Stimulated activated CD4-positive, alpha-beta T cell treated with anti-CD3 and anti-CD28 coated beads, Interleukin-12 subunit alpha, Interleukin-12 subunit beta, amount 100 ng/mL, for 4 hours (primary cell): ENCODE results near the gene PRKCE.

Experiments
- DNase-seq: peaks from one replicate; pipeline ENCODE4 v3.0.0-alpha.2; 2020

PRKCE gene

GRCh38 chr2:45786836-45787357 lies 135.4 kb downstream of the PRKCE start:
- no peak for DNase-seq

DNA sequence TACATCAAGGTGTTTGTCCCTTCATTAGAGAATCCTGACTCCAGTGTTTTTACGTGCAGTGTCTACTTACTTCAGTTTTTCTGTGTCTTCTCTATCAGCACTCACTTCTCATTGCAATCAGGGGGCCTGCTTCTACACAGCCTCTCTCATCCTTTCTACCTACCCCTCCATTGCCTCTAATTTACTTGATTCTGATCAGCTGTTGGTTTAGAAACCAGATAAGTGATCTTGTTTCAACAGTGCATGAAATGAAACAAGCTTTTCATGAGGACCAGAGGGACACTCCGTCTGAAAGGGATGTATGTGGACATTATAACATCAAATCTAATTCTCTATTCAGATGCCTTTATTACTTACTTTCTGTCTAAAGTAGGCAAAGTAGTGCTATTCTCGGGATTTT lies 136.9 kb downstream of the PRKCE start:
- no peak for DNase-seq

DNA sequence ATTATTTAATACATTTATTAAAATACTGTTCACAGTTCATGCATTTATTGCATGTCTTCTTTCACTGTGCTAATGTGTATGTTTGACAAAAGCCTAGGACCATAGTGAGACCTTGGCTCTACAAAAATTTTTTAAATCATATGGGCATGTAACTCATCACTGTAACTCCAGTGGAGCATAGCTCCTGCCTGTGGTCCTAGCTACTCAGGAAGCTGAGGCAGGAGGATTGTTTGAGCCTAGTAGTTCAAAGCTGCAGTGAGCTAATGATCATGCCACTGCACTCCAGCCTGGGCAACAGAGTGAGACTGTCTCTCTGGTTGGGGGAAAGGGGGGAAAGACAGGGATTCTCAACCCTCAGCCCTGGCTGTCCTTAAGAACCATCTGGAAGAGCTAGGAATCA lies 137.8 kb downstream of the PRKCE start:
- DNase-seq, result no peak

- no peak for DNase-seq
Observed at GRCh38 chr2:45789961-45790723, 138.7 kb downstream of the PRKCE start.

- DNase-seq, result no peak
Observed at GRCh38 chr2:45793305-45793962, 142.0 kb downstream of the PRKCE start.

DNA sequence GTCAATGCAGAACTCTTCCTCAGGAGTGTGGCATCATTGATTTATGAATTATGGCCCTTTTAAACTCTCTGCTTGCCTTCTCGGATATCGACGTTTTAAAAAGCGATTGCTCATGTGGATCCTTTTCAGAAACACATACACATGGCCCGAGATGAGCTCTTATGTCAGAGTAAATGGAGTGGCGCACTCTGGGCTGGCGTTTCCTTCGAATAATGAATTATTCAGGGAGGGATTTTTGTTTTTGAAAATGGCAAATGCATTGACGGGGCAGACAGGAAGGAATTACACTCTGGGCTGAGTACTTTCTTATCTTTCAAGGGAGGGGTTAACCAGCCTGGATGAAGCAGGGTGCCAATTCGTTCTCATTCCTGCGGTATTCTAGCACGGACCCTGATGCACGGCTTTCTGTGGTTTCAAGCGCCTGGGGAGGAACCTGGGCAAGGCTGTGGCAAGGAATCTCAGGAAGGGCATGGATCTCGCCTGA lies 142.7 kb downstream of the PRKCE start:
- no peak for DNase-seq

- no peak for DNase-seq
Observed at GRCh38 chr2:45796500-45796899, 145.0 kb downstream of the PRKCE start.

DNA sequence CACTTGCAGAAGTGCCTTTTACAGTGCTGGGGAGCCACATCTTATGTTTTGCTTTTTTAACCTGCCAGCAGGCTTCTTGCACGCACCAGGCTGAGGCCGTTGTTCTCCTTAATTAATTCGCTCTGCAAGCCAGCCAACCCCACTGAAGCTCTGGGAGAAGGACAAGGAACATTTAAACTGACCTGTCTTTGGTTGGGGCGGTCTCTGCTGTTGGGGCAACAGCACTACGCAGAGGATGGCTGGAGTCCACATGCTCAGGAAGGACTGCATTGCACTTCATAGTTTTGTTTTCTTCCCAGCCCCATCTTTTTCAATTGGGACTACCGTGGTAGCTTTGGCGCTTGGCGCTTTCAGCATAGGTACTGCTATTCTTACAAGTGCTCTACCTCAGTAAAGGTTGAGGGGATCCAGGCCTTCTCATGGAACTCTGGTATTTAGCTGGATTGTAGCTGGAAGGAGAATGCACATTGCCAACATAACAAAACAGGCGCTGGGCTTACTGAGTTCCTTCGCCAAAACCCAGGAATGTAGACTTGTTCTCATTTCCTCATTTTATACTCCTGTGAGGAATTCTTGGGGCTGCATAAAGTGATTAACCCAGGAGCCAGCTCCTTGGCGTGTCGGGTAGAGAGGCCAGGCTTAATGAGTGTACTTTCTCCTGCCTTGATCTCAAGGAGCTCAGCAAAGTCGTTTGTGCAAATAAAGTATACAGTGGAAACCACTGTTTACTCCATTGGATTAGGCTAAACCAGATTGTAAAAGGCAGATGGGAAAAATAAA lies 146.2 kb downstream of the PRKCE start:
- DNase-seq, result no peak

DNA sequence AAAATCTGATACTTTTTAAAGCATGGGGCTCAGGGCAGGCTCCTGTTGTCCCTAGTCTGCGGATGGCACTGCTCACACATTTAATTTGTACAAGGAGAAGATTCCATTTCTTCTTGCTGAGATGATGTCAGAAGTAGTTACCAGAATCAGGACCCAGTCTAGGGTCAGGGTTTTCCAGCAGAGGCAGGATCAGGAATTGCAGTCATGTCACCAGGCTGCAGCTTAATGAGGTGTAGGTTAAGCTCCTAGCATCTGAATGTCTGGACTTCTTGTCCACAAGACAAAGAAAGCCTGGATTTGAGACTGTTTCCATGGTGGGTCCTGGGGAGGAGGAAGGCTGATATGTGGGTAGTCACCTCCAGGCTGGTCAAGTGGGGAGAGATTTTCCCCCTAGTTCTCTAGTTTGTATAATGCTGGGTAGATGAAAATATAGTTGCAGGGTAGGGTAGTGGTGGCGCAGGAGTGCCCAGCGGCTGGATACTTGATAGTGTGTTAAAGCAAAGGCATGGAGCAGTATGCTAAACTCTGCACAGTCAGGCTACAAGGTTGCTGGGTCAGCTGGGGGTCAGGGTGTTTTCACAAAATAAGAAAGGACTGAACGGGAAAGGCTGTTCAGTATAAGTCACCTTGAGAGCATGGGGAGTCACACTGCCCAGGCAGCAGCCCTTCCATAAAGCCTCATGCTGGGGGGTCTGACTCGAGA lies 148.4 kb downstream of the PRKCE start:
- DNase-seq, result no peak

DNA sequence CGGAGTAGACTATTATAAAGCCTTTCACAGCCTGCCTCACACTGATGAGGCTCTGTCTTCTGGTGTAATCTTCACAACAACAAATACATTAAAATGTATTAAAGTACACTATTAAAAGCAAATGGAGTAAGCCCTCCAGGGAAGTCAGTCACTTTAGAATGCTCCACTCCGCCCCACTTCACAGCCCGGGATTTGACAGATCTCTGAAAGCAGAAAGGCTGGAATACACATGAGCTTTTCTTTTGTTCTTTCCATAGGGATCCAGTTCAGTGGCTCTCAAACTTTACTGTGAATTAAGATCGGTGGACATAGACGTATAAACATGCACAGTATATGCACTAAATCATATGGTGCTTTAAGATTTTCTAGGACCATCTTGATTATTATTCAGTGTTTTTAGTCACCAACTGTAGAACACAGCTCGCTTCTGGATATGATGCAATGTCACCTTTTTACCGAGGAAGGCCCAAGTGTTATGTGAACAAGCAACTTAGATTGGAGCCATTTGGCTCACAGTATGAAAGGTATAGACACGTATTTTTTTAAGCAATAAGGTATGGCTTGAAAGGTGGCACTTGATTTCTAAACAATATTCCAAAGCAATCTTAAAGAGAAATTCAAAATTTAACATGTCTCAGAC lies 151.1 kb downstream of the PRKCE start:
- no peak for DNase-seq

DNA sequence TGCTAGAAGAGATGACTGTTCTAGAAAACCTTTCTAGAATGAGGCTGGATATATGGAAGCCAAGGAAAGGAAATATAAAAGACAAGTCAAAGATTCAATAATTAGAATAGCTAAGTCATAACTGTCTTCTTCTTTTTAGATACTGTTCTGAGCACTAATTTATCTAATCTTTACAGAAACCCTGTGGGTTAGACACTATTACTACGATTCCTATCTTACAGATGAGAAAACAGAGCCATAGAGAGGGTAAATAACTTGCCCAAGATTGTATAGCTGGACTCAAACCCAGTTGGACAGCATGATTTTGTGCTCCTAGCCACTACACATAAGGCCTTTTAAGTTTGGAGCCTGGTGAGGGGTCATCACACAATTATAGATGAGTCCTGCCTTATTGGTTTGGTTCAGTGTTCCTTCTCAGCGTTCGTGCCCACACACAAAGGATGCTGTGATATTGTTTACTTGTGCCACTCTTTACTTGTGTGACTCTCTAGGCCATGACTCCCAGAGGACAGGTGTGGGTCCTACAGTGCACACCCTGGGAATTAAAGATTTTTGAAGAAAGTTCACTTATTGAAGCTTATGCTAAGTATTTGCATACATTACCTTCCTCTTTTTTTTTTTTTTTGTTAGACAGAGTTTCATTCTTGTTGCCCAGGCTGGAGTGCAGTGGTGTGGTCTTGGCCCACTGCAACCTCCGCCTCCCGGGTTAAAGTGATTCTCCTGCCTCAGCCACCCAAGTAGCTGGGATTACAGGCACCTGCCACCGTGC lies 153.7 kb downstream of the PRKCE start:
- DNase-seq, result no peak

- no peak for DNase-seq
Observed at GRCh38 chr2:45806563-45807358, 155.3 kb downstream of the PRKCE start.

GRCh38 chr2:45808294-45808800 lies 156.9 kb downstream of the PRKCE start:
- no peak for DNase-seq

- DNase-seq, result no peak
Observed at GRCh38 chr2:45809205-45809604, 157.7 kb downstream of the PRKCE start.

GRCh38 chr2:45812011-45812500 lies 160.6 kb downstream of the PRKCE start:
- DNase-seq, result no peak

DNA sequence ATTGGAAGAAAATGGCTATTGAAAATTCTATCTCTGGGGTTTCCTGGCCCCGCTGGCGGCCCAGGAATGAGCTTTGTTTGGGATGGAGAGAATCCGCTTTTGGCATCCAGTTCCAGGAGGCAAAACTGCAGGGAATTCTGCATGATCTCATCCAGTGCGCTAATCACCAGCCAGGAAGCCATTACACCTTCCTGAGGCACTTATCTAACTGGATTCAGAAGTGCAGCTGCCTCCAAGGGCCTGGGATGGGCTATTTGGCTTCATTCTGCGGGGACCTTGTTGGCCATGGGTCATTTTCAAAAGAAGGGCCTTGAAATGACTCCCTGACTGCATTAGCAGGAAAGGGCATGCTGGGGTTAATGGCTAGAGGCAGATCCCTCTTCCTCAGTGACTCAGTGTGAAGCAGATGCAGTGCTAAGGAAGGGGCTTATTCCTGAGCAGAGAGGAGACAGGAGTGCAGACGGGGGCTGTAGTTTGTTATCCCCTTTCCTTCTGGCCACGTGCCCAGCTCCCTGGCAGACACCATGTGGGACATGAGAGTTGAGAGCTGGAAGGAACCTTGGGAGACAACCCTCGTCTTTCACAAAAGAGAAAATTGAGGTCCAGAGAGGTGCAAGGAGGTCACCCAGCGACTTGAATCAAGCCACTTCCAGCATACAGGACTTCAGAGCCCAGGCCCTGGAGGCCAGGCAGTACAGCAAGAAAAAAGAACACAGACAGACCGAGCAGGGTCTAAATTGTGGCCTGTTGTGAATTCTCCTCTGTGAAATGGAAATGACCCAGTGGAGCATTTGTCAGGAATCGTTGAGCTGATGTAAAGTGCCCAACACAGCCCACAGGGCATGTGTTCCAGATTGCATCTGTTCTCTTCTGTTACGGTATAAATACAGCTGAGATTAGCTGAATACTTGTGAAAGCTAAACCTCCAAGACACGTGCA lies 161.8 kb downstream of the PRKCE start:
- DNase-seq, result no peak

DNA sequence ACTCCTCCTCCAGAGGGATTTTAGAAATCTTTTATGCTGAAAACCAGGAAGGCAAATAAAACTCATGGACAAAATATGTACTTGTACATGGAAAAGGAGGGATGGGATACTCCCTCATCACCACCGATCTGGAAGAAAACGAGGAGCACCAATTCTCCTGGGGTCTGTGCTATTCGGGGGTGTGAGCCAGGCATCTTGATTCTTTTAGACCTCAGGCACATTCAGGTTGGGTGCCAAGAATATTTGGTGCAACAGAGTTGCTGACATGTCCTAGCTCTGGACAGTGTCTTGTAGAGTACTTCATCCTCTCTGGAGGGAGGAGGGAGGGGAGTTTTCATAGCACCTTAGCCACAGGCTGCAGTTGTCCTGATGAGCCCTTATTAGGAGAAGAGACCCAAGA lies 163.0 kb downstream of the PRKCE start:
- DNase-seq, result no peak

DNA sequence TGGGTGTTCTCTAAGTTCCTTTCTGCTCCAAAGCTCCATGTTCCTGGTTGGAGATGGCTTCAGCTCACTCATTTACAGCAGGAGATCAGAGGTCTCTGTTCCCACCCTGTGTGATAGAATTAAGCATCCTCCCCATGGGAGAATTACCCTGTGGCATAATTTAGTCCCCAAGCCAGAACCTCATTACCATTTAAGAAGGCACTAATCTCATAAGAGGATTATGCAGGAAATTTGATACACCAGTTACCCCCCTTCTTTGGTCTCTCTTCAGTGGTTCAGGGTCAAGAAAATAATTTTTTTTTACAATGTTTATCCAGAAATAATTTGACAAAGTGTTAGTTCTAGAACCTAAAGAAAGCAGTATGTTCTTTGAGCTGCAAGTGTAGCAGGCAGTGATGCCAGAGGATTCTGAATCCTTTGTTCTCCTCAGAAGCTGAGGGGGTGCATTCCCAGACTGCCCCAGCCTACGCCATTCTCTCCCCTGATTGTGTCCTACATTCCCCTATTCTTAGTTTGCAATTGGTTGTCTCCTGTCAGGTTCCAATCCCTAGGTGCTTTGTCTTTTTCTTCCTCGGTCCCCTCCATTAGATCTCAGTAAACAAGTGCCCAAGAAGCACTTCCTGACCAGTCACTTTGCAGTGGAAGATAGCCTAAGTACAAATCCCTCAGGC lies 163.6 kb downstream of the PRKCE start:
- no peak for DNase-seq
